SK-N-SH treated with all-trans-retinoic acid at 6 μM for 48 hours (cell line): ENCODE measurements around the gene RBFOX2.

Experiments
- ATAC-seq: fragments of 200-7000 bp; cut with Tn5 transposase; 3 replicates; pipeline ENCODE4 v1.9.1; 2020; ENCODE audit warnings: mild to moderate bottlenecking, moderate library complexity
- ARNTL ChIP-seq: fragments of 450-650 bp; formaldehyde crosslinking; IDR thresholded peaks from 2 replicates; pipeline ENCODE4 v1.5.0; 2020; ENCODE audit warnings: low read depth, mild to moderate bottlenecking, moderate library complexity, borderline replicate concordance
- BACH2 ChIP-seq: fragments of 250-450 bp; sonication (Bioruptor Pico); IDR thresholded peaks from 2 replicates; pipeline ENCODE4 v1.9.0; 2021; ENCODE audit warnings: mild to moderate bottlenecking, borderline replicate concordance
- CREB5 ChIP-seq: fragments of 250-450 bp; sonication (Bioruptor Pico); IDR thresholded peaks from 2 replicates; pipeline ENCODE4 v1.5.1; 2020; ENCODE audit warnings: low read depth, mild to moderate bottlenecking, moderate library complexity
- CSRNP3 ChIP-seq: fragments of 250-450 bp; sonication (Bioruptor Pico); IDR thresholded peaks from 2 replicates; pipeline ENCODE4 v1.5.1; 2021; ENCODE audit warnings: mild to moderate bottlenecking, moderate library complexity
- ESRRG ChIP-seq: fragments of 250-450 bp; sonication (Bioruptor Pico); IDR thresholded peaks from 2 replicates; pipeline ENCODE4 v1.6.1; 2021; ENCODE audit warnings: mild to moderate bottlenecking
- GLIS3 ChIP-seq: fragments of 250-450 bp; sonication (Bioruptor Pico); IDR thresholded peaks from 2 replicates; pipeline ENCODE4 v1.5.0; 2020; ENCODE audit warnings: mild to moderate bottlenecking, moderate library complexity
- OSR1 ChIP-seq: fragments of 250-450 bp; sonication (Bioruptor Pico); IDR thresholded peaks from 2 replicates; pipeline ENCODE4 v1.8.0; 2022; ENCODE audit warnings: moderate library complexity, mild to moderate bottlenecking, inconsistent platforms
- POU6F1 ChIP-seq: fragments of 250-450 bp; sonication (Bioruptor Pico); IDR thresholded peaks from 2 replicates; pipeline ENCODE4 v1.8.0; 2021; ENCODE audit warnings: low read depth, mild to moderate bottlenecking, moderate library complexity, borderline replicate concordance
- PPARA ChIP-seq: fragments of 250-450 bp; sonication (Bioruptor Pico); IDR thresholded peaks from 2 replicates; pipeline ENCODE4 v1.5.0; 2020; ENCODE audit warnings: mild to moderate bottlenecking, borderline replicate concordance
- SNAI2 ChIP-seq: fragments of 250-450 bp; sonication (Bioruptor Pico); IDR thresholded peaks from 2 replicates; pipeline ENCODE4 v1.5.0; 2020; ENCODE audit warnings: mild to moderate bottlenecking, moderate library complexity
- TCF4 ChIP-seq: fragments of 250-450 bp; sonication (Bioruptor Pico); IDR thresholded peaks from 2 replicates; pipeline ENCODE4 v1.8.0; 2021; ENCODE audit warnings: mild to moderate bottlenecking, moderate library complexity, borderline replicate concordance
- TOX ChIP-seq: fragments of 250-450 bp; sonication (Bioruptor Pico); IDR thresholded peaks from 2 replicates; pipeline ENCODE4 v1.8.0; 2021; ENCODE audit warnings: mild to moderate bottlenecking, moderate library complexity, borderline replicate concordance
- TSHZ2 ChIP-seq: fragments of 250-450 bp; sonication (Bioruptor Pico); IDR thresholded peaks from 2 replicates; pipeline ENCODE4 v1.5.0; 2020; ENCODE audit warnings: mild to moderate bottlenecking, moderate library complexity
- ZC3H10 ChIP-seq: fragments of 250-450 bp; sonication (Bioruptor Pico); IDR thresholded peaks from 2 replicates; pipeline ENCODE4 v1.5.1; 2021; ENCODE audit warnings: mild to moderate bottlenecking, moderate library complexity
- ZFP3 ChIP-seq: fragments of 250-450 bp; sonication (Bioruptor Pico); IDR thresholded peaks from 2 replicates; pipeline ENCODE4 v1.5.0; 2020; ENCODE audit warnings: mild to moderate bottlenecking, moderate library complexity
- ZFP30 ChIP-seq: fragments of 450-650 bp; formaldehyde crosslinking; IDR thresholded peaks from 2 replicates; pipeline ENCODE4 v1.5.0; 2022; ENCODE audit warnings: mild to moderate bottlenecking, moderate library complexity
- ZNF565 ChIP-seq: fragments of 450-650 bp; formaldehyde crosslinking; conservative IDR thresholded peaks from 2 replicates; pipeline ENCODE4 v1.5.0; 2020; ENCODE audit warnings: low read depth, mild to moderate bottlenecking, moderate library complexity
- ZNF70 ChIP-seq: fragments of 450-650 bp; formaldehyde crosslinking; IDR thresholded peaks from 2 replicates; pipeline ENCODE4 v1.5.0; 2020; ENCODE audit warnings: mild to moderate bottlenecking, moderate library complexity

The RBFOX2 gene

GRCh38 chr22:35900483-35901168 is 128.0 kb downstream of the RBFOX2 start:
- no peak for TF ChIP-seq CSRNP3
- peak; percentile 82 for ATAC-seq

GRCh38 chr22:35899736-35900135 is 128.9 kb downstream of the RBFOX2 start:
- ATAC-seq: no peak
- TF ChIP-seq CSRNP3: no peak
- TF ChIP-seq TCF4 (CRISPR knock-in tag): no peak
- TF ChIP-seq OSR1 (CRISPR knock-in tag): no peak
- no peak for TF ChIP-seq ZC3H10 (CRISPR knock-in tag)
- TF ChIP-seq ZNF565 (CRISPR knock-in tag): no peak
- no peak for TF ChIP-seq ARNTL (CRISPR knock-in tag)
- TF ChIP-seq ESRRG (CRISPR knock-in tag): no peak
- no peak for TF ChIP-seq TOX
- TF ChIP-seq CREB5 (CRISPR knock-in tag): no peak
- no peak for TF ChIP-seq TSHZ2
- TF ChIP-seq ZNF70 (CRISPR knock-in tag): no peak
- no peak for TF ChIP-seq GLIS3 (CRISPR knock-in tag)
- no peak for TF ChIP-seq ZFP30
- no peak for TF ChIP-seq PPARA (CRISPR knock-in tag)
- no peak for TF ChIP-seq POU6F1 (CRISPR knock-in tag)
- no peak for TF ChIP-seq BACH2 (CRISPR knock-in tag)
- TF ChIP-seq ZFP3 (CRISPR knock-in tag): no peak
- no peak for TF ChIP-seq SNAI2 (CRISPR knock-in tag)

GRCh38 chr22:35896111-35896705 is 132.4 kb downstream of the RBFOX2 start:
- no peak for ATAC-seq
- TF ChIP-seq ZFP30: no peak
- TF ChIP-seq POU6F1 (CRISPR knock-in tag): no peak
- TF ChIP-seq, all 23 proteins: peak for 0
